ENCODE data around the gene ASB3.

Gene ASB3

GRCh38 chr2:53802617-53803151 lies 15.9 kb upstream of the ASB3 start:
- Histone ChIP-seq H3K9me2 (ENCODE audit: low read depth, low read length) (no peaks in the 10 kb centered on the region), H3K27me3 (ENCODE audit: insufficient read depth, low read length) (no peaks in the 10 kb centered on the region), H3K27ac (ENCODE audit: low read depth, low read length, poor library complexity, severe bottlenecking) (no peak overlapping the region), H3K4me2 (ENCODE audit: low read length) (no peak overlapping the region), H3F3A (ENCODE audit: insufficient read depth, low read length) (no peaks in the 10 kb centered on the region), H3K9me3 (ENCODE audit: low read length) (no peaks in the 10 kb centered on the region), H4K20me1 (ENCODE audit: insufficient read depth, low read length) (no peaks in the 10 kb centered on the region), H3K36me3 (ENCODE audit: insufficient read depth, low read length) (peaks cover 55% of the 10 kb centered on the region), H3K79me2 (ENCODE audit: insufficient read depth, low read length) (no peaks in the 10 kb centered on the region; the same call in 1 of the 2 replicates), H3K4me1 (ENCODE audit: insufficient read depth, low read length, severe bottlenecking) (no peaks in the 10 kb centered on the region), H3K4me3 (ENCODE audit: low read depth, low read length, poor library complexity, severe bottlenecking) (no peak overlapping the region), H3K9ac (ENCODE audit: low read length) (no peak overlapping the region), H2AFZ (ENCODE audit: low read length) (no peak overlapping the region)
- TF ChIP-seq CTCF (IDR thresholded peaks at IDR 0.05; ENCODE audit: low read length), result no peak
- no peak for TF ChIP-seq EZH2 (IDR thresholded peaks at IDR 0.05; ENCODE audit: borderline replicate concordance, low read length)

GRCh38 chr2:53801547-53801946 lies 14.8 kb upstream of the ASB3 start:
- TF ChIP-seq CTCF (IDR thresholded peaks at IDR 0.05; ENCODE audit: low read length), result no peak
- TF ChIP-seq EZH2 (IDR thresholded peaks at IDR 0.05; ENCODE audit: borderline replicate concordance, low read length), result no peak
- H3K9me2 ChIP-seq (ENCODE audit: low read depth, low read length), result no peaks in the 10 kb centered on the region
- no peak overlapping the region for H3K4me3 ChIP-seq (ENCODE audit: low read depth, low read length, poor library complexity, severe bottlenecking)
- H3F3A ChIP-seq (ENCODE audit: insufficient read depth, low read length), result no peaks in the 10 kb centered on the region
- H3K27me3 ChIP-seq (ENCODE audit: insufficient read depth, low read length), result no peaks in the 10 kb centered on the region
- no peaks in the 10 kb centered on the region for H3K4me1 ChIP-seq (ENCODE audit: insufficient read depth, low read length, severe bottlenecking)
- no peaks in the 10 kb centered on the region; the same call in 1 of the 2 replicates for H3K79me2 ChIP-seq (ENCODE audit: insufficient read depth, low read length)
- H3K9ac ChIP-seq (ENCODE audit: low read length), result no peak overlapping the region
- no peak overlapping the region for H3K4me2 ChIP-seq (ENCODE audit: low read length)
- no peaks in the 10 kb centered on the region for H4K20me1 ChIP-seq (ENCODE audit: insufficient read depth, low read length)
- no peak overlapping the region for H3K27ac ChIP-seq (ENCODE audit: low read depth, low read length, poor library complexity, severe bottlenecking)
- H2AFZ ChIP-seq (ENCODE audit: low read length), result no peak overlapping the region
- H3K36me3 ChIP-seq (ENCODE audit: insufficient read depth, low read length), result peaks cover 60% of the 10 kb centered on the region
- no peaks in the 10 kb centered on the region for H3K9me3 ChIP-seq (ENCODE audit: low read length)

GRCh38 chr2:53793821-53794220 lies 7.1 kb upstream of the ASB3 start:
- peaks cover 10% of the 10 kb centered on the region; the same call in 1 of the 2 replicates for H3K79me2 ChIP-seq (ENCODE audit: insufficient read depth, low read length)
- peaks cover 22% of the 10 kb centered on the region for H3K36me3 ChIP-seq (ENCODE audit: insufficient read depth, low read length)
- H3K9me2 ChIP-seq (ENCODE audit: low read depth, low read length), result no peaks in the 10 kb centered on the region
- H2AFZ ChIP-seq (ENCODE audit: low read length), result no peak overlapping the region
- peaks cover 2% of the 10 kb centered on the region for H3K4me1 ChIP-seq (ENCODE audit: insufficient read depth, low read length, severe bottlenecking)
- H3K9me3 ChIP-seq (ENCODE audit: low read length), result no peaks in the 10 kb centered on the region
- H3K9ac ChIP-seq (ENCODE audit: low read length), result no peak overlapping the region
- H3K27ac ChIP-seq (ENCODE audit: low read depth, low read length, poor library complexity, severe bottlenecking), result no peak overlapping the region
- no peaks in the 10 kb centered on the region for H3K27me3 ChIP-seq (ENCODE audit: insufficient read depth, low read length)
- no peaks in the 10 kb centered on the region for H4K20me1 ChIP-seq (ENCODE audit: insufficient read depth, low read length)
- no peak overlapping the region for H3K4me3 ChIP-seq (ENCODE audit: low read depth, low read length, poor library complexity, severe bottlenecking)
- TF ChIP-seq EZH2 (IDR thresholded peaks at IDR 0.05; ENCODE audit: borderline replicate concordance, low read length) (no peak), CTCF (IDR thresholded peaks at IDR 0.05; ENCODE audit: low read length) (no peak)
- H3K4me2 ChIP-seq (ENCODE audit: low read length), result no peak overlapping the region
- no peaks in the 10 kb centered on the region for H3F3A ChIP-seq (ENCODE audit: insufficient read depth, low read length)
